ENCODE data around the gene CXCL12.

The CXCL12 gene

GRCh38 chr10:44416021-44416771 is 31.3 kb upstream of the CXCL12 start:
- TF ChIP-seq GATA3 (IDR thresholded peaks at IDR 0.05; ENCODE audit: low read depth, low read length) (no peak), GATA2 (IDR thresholded peaks at IDR 0.05; ENCODE audit: low read depth, low read length) (no peak)

- TF ChIP-seq GATA3 (IDR thresholded peaks at IDR 0.05; ENCODE audit: low read depth, low read length) (no peak), GATA2 (IDR thresholded peaks at IDR 0.05; ENCODE audit: low read depth, low read length) (no peak)
Measured at GRCh38 chr10:44415121-44415520, 30.2 kb upstream of the CXCL12 start.

- TF ChIP-seq GATA3 (IDR thresholded peaks at IDR 0.05; ENCODE audit: low read depth, low read length), result no peak
- TF ChIP-seq GATA2 (IDR thresholded peaks at IDR 0.05; ENCODE audit: low read depth, low read length), result no peak
Measured at GRCh38 chr10:44413416-44413815, 28.5 kb upstream of the CXCL12 start.

- TF ChIP-seq GATA3 (IDR thresholded peaks at IDR 0.05; ENCODE audit: low read depth, low read length) (no peak), GATA2 (IDR thresholded peaks at IDR 0.05; ENCODE audit: low read depth, low read length) (no peak)
Measured at GRCh38 chr10:44411251-44411650, 26.4 kb upstream of the CXCL12 start.

- TF ChIP-seq GATA3 (IDR thresholded peaks at IDR 0.05; ENCODE audit: low read depth, low read length) (no peak), GATA2 (IDR thresholded peaks at IDR 0.05; ENCODE audit: low read depth, low read length) (no peak)
Measured at GRCh38 chr10:44404741-44405437, 20.0 kb upstream of the CXCL12 start.

GRCh38 chr10:44402465-44403195 is 17.7 kb upstream of the CXCL12 start:
- TF ChIP-seq GATA3 (IDR thresholded peaks at IDR 0.05; ENCODE audit: low read depth, low read length) (no peak), GATA2 (IDR thresholded peaks at IDR 0.05; ENCODE audit: low read depth, low read length) (no peak)

GRCh38 chr10:44400541-44400940 is 15.6 kb upstream of the CXCL12 start:
- no peak for TF ChIP-seq GATA3 (IDR thresholded peaks at IDR 0.05; ENCODE audit: low read depth, low read length)
- no peak for TF ChIP-seq GATA2 (IDR thresholded peaks at IDR 0.05; ENCODE audit: low read depth, low read length)

GRCh38 chr10:44399659-44400451 is 15.0 kb upstream of the CXCL12 start:
- TF ChIP-seq GATA2 (IDR thresholded peaks at IDR 0.05; ENCODE audit: low read depth, low read length) (no peak), GATA3 (IDR thresholded peaks at IDR 0.05; ENCODE audit: low read depth, low read length) (no peak)

- TF ChIP-seq GATA2 (IDR thresholded peaks at IDR 0.05; ENCODE audit: low read depth, low read length) (no peak), GATA3 (IDR thresholded peaks at IDR 0.05; ENCODE audit: low read depth, low read length) (no peak)
Measured at GRCh38 chr10:44398747-44399658, 14.1 kb upstream of the CXCL12 start.

- TF ChIP-seq GATA3 (IDR thresholded peaks at IDR 0.05; ENCODE audit: low read depth, low read length), result no peak
- no peak for TF ChIP-seq GATA2 (IDR thresholded peaks at IDR 0.05; ENCODE audit: low read depth, low read length)
Measured at GRCh38 chr10:44398271-44398670, 13.4 kb upstream of the CXCL12 start.

- TF ChIP-seq GATA2 (IDR thresholded peaks at IDR 0.05; ENCODE audit: low read depth, low read length), result no peak
- no peak for TF ChIP-seq GATA3 (IDR thresholded peaks at IDR 0.05; ENCODE audit: low read depth, low read length)
Measured at GRCh38 chr10:44397476-44398225, 12.8 kb upstream of the CXCL12 start.

- TF ChIP-seq GATA2 (IDR thresholded peaks at IDR 0.05; ENCODE audit: low read depth, low read length) (no peak), GATA3 (IDR thresholded peaks at IDR 0.05; ENCODE audit: low read depth, low read length) (no peak)
Measured at GRCh38 chr10:44396671-44397191, 11.8 kb upstream of the CXCL12 start.
